Bone marrow (tissue), 2 donors: ENCODE data around the gene TMEM8B.

Experiments
- DNase-seq, 2 donors: peaks; one replicate each; lab custom pipeline; 2025; lab: John Stamatoyannopoulos, UW

TMEM8B gene

DNA sequence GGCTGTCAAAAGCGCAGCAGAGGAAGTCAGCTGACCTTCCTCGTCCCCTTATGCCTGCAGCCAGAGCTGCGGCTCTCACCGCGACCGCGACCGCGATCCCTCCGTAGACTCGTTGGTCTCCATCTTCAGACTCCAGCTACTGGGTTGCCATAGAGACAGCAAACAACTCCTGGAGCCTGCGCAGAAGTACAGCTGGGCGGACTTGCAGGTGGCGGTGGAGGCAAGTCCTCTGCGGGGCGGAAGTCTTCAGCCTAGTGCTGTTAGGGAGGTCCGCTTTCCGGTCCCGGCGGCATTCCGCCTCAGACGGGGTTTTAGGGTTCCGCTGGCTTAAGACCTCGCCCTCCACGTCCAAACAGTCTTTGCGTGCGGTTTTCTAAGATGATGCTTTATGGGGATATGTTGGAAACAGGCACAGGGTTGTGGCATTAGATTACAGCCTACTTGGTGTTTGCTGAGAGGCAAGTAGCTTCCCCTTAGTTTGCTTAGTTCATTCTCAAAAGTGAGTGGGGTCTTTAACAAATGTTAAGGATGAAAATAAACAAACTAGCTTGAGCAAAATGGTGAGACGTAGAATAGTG, 16.9 kb upstream of the TMEM8B start, which contains the start of gene SPAG8:
SPAG8 (minus strand) TSS at position 238 of the 578 bp plus-strand sequence; CDS start at position 123, 115 bp downstream.
- DNase-seq = peak; percentile 52 to 80

DNA sequence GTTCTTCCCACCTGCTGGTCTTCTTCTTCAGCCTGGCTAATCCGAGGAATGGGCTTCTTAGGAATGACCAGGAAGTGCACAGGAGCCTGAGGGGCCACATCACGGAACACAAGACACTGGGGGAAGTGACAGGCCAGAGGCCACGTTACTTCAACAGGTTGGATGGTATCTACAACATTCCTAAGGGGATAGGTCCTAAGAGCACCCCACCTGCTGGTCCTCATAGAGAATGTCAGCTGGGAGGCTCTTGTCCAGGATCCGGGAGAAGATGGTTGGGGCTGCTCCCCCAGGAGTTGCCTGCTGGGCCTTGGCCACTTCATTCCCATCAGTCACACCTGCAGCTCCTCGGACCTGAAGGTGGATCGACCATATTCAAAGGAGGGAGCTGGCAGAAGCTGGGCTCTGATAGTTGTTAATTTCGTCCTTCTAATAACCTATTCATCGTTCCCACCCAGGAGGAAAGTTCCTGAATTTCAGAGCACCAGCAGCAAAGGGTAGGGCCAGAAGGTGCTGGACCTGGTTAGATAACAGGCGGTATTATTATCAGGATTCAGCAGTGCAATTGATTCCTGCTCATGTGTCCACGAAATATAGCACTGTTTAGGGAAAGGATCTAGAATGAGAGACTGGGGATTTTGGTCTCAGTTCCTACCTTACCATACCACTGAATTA, 15.5 kb upstream of the TMEM8B start:
- DNase-seq = no peak

DNA sequence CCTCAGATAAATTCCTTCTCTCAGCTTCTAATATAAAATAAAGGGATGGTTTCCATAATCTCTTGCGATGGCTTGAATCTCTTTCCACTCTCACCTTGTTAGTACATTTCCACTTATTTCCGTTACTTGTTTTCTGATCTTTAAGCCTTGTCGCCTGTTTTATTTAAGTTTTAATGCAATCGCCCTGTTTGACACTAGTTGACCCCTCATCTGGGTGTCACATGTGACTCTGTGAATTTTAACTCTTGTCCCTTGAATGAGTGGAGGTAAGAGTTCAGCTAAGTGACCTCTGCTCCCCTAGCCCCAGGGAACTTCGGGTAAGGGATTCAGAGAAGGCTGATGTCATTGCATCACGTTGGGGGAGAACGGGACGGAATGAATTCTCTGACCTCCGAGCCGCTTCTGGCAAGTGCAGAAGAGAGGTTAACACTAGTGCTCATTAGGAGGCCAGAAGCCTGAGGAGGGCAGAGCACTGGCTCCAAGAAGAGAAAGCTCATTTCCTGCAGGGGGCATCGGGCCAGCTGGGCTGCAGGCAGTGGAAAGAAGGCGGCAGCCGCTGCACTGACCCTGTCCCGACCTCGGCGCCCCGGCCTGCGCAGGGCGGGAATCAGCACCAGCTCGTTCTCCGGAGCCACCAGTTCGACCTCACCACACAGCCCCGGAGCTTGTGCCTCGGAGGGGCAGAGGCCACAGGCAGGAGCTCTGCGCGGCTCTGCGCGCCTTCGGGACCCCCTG, 14.8 kb upstream of the TMEM8B start:
- no peak for DNase-seq

DNA sequence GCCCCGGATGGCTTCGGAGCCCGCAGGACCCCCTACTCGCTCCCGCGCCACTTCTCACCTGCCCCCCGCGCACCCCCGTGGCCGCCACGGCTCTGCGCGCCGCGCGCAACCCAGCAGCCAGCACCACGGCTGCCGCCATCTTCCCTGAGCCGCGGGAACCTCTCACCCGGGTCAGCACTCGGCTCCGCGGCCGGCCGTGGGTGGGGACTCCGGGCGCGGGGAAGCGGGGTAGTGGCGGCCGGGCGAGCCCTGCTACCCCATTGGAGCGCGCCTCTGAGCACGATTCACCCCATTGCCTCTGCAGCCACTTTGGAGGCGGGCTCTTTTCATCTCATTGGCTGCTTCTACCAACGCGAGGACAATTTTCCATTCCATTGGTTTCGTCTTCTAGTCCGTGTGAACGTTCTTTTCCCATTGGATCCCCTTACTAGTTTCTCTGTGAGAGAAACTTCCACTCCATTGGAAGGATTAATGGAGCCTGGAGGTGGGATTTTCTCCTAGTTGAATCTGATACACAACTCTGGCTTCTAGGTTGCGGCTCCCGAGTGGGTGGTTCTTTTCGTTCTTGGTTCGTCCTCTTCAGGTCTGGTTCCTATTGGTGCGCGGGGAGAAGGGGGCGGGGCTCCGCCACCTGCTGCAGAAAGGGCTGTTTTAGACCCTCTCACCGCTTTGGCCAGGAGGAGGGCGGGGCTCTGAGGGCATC, 14.0 kb upstream of the TMEM8B start, which contains the start of gene HINT2:
HINT2 (minus strand) TSS at position 202 of the 703 bp plus-strand sequence; CDS start at position 139, 63 bp downstream.
- peak; percentile 68 to 92 for DNase-seq

DNA sequence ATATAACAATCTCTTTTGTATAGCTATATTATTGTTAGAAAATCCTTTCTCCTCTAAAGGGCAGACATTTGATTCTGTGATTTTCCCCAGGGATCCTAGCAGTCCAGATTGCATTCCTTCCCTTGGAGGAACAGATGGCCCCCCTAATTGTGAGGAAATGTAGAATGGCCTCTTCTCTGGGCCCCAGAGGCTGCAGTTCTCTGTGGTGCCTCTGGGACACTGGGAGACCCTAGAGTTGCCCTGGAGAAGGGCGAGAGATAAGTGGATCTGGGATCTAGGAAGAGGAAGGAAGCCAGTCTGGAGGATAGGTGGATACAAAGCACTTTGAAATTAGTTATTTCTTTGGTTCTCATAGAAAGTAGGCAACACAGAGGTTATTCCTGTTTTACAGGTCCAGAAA, 12.3 kb upstream of the TMEM8B start:
- no peak for DNase-seq

DNA sequence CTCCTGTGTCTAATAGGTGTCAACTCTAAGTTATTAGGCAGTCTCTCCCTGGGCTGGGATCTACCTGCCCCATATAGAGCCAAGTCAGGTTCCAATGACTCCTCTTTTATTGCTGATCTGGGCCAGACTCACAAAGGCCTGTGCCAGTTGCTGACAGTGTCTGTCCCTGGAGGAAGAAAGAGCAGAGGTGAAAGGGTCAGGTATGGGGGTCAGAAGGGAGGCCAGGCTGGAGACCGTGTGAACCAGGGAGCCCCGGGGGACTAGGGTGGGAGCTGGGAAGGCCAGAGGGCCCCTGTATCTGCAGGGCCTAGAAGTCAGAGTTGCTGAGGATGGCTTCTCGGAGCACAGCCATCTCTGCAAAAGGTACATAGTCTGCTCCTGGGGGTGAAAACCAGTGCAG, 10.7 kb upstream of the TMEM8B start:
- no peak for DNase-seq

DNA sequence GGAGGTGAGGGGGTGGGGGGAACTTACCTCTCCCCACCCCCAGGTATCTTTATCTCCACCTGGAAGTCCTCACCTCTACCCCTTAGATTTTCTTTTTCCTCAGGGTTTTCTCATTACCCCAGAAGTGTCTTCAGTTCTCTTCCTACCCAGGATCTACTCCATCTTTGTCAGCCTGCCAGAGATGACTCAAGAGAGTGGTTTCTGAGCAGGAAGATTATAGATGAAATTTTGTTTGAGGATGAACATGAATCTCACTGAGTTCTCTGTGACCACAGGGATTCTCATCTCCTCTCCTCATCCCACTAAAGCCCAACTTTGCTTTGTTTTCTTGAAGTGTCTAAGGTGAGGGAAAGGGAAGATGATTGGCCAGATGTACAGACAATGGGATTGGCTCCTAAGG, 9.0 kb upstream of the TMEM8B start:
- DNase-seq = no peak

DNA sequence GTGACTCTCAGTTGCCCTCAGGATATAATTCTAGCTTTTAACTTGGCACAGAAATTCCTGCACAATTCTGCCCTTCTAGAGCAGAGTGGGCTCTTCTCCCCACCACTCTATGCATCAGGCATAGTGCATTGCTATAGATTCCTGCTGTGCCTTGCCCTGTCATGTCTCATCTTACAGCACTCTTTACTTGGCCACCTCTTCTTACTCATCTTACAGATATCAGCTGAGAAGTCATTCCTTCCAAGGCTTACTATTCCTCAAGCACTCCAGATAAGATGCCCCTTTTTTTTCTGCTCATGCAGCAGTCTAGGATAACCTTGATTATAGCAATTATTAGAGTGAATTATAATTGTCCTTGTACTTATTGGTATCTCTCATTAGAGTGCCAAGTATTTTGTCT, 6.1 kb upstream of the TMEM8B start:
- no peak for DNase-seq

DNA sequence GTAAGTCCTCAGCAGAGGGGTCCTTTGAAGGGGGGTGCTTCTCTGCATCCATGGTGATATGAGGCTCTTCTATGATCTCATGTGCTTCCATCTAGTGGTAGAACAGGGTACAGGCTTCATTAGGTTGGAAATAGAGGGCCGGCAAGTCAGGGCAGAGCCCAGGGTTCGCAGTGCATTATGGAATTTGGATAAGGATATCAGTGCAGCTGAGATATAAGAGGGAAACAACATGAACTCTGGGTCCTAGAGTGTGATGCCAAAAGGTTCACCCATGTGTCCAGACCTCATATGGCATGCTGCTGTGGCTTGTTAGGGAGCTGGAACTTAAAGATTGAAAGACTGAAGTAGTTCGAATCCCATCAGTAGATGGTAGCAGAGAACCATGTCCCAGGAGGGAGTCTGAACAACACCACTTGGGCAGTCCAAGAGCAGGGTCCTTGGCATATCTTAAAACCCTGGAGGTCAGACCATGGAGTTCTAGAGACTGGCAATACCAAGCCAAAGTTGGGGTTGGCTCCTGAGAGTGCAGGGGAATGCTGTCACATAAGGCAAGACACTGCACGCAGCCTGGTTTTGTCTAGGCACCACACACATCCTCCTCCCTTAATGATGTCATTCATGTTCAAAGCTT, 2.8 kb upstream of the TMEM8B start:
- peak; percentile 28 to 50 for DNase-seq

DNA sequence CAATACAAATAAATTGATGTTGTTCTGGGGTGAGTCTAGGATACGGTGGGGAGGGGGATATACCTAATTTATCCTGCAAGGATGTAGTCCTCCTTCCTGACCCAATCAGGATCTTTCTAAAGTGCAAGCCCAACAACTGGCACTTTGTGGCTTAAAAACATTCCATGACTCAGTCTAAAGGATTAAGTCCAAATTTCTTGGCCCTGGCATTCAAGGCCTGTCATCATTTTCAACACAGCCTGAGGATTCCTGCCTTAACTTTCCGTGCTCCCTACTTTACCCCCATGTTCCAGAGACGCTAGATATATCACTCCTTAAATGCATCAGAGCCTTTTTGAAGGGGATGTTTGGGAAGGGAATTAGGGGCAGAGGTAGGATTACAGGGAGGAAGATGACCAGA, 1.5 kb upstream of the TMEM8B start:
- no peak for DNase-seq

DNA sequence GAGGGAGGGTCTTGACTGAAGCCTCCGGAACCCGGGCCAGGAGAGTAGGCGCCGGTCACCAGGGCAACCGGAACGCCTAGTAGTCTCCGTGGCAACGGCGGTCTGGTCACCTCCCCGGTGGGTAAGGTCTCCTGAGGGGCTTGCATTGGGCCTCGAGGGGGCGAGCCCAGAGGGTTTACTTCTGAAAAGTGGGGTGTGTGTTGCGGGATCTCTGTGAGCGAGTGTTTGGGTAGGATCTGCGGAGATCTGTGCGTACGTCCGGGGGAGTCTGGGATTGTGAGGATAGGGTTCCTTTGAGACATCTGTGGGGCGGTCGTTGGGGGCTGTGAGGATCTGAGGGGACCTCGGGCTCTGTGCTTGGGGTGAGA, 328 bp upstream of the TMEM8B start, which contains the start of gene FAM221B:
FAM221B (minus strand) TSS at position 17 of the 368 bp plus-strand sequence. CDS start 2,571 bp downstream, outside the sequence.
- no peak for DNase-seq

DNA sequence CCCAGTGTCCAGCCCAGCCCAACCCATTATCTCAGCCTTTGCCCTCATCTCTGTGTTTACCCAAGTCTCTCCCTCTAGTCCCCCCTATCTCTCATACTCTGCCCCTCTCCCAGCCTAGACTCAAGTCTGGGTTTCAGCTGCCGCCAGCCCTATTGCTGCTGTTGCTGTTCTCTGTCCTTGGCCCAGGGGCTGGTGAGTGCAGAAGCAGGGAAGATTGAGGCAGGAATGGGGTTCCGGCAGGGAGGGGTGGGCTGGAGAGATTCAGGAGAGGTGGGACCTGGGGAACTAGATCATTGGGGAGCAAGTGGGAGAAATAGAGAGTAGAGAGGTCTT, 702 bp downstream of the TMEM8B start:
- no peak for DNase-seq

DNA sequence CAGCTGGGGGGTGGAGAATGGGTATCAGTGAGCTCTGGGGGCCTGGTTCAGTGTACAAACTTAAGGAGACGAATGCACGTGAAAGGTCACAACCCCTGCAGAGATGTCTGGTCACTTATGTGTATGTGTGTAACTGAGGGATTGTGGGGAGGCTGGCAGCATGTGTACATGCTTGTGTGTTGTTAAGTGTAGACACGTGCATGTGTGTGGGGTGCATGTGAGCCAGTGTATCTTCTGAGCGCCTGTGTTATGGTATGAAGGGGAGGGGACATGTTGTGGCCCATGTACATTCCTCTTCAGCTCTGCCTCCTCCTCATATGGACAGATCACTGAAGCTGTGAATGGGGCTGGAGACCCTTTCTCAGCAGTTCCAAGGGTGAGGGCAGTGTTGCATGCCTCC, 2.0 kb downstream of the TMEM8B start:
- no peak for DNase-seq

DNA sequence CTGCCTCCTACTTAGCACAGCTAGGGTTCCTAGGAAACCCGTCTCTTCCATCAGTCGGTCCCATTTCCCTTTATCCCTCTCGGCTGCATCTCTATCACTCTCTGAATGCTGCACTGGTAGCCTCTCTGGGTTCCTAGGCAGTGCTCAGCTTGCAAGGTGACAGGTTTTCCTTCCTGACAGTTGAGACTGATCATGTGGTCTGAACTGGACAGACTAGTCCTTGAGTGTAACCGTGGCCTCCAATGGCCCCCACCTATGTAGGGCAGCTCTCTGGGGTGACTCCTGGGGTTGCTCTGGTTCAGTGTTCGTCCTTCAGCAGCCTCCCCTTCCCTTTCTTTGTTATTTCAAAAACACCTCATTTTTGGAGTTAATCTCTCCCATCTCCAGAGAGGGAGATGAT, 3.8 kb downstream of the TMEM8B start:
- DNase-seq = no peak

DNA sequence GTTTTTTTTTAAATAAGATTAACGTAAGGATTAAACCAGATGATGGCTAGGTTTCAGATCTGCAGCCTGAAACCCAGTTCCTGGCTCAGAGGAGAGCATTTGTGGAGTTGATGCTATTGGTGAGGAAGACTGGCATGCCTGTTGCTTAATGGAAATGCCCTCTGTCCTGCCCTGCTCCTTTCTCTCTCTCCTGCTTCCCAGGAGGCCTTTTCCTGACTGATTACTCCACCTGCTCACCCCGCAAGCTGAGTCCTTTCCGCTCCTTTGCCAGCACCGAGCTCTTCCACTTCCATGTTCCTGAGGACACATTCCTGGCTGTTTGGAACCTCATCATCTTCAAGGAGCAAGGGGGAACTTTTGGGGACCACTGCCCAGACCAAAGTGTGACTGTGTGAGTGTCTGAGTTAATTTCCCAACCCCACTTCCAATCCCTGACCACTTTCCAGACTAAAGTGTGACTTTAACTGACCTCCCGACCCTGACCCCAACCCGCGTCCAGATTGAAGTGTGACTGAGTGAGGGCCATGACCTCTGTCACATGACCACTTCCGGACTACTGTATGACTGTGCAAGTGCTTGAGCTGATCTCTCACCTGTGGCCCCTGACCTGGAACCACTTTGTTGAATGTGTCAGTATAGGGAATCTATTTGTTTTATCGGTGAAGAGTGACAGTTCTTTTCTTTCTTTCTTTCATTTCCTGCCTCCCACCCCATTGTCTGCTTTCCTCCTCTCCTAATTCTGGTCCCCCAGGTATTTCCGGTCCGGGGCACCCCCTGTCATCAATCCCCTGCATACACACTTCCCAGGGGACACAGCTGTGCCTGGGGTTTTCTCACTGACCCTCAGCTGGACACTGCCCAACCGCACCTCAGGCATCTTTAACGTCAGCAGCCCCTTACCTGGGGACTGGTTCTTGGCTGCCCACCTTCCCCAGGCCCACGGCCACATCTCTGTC, 5.5 kb downstream of the TMEM8B start:
- no peak for DNase-seq

DNA sequence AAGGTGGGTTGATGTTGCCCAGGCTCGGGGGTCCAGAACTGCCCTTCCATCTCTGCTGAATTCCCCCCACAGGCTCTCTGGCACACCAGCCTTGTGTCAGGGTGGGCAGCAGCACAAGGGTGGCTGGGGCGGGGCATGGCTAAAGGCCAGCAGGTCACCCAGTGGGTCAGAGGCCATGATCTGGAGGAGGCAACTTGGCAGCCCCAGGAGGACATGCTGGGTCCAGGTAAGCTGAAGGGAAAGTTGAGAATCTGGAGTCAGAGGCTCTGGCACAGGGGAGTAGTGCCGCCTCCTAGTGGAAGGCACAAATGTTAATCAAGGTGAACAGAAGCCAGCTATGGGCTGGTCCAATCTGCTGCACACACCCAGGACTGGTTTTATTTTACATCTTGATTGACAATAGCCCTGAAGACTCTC, 6.2 kb downstream of the TMEM8B start:
- DNase-seq = no peak

DNA sequence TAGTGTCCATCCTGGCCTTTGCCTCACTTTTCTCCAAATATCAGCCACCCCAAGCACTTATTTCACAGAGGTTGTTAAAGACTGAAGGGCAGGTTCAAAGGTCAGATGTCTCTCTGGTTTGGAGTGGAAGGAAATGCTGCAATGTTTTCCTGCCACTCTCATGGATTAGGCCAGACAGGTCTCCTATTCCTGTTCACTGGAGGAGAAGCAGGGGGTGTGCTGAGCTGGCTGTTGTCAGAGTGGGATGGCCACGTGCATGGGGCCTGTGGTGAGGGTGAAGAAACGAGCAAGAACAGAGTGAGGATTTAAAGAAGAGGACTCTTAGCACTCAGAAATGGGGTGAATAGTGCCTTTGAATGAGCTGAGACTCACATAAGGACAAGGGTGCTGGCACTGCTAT, 6.7 kb downstream of the TMEM8B start:
- DNase-seq = no peak

DNA sequence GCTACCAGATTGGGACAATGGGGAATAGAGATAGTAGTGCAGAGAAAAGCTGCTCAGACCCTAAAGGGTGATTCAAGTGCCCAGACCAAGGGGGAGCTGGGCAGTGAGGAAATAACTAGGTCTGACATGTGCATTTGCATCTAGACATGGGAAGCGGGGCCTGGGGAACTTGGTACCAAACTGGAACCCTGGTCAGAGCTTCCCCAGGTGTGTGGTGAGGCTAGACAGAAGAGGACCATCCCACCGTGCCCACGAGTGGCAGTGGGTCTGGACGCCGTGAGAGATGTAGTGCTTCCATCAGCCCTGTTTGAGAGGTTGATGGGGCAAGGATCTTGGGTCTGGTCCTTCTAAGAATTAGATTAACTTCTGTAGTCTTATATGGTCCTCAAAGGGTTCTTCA, 7.6 kb downstream of the TMEM8B start:
- DNase-seq = no peak

DNA sequence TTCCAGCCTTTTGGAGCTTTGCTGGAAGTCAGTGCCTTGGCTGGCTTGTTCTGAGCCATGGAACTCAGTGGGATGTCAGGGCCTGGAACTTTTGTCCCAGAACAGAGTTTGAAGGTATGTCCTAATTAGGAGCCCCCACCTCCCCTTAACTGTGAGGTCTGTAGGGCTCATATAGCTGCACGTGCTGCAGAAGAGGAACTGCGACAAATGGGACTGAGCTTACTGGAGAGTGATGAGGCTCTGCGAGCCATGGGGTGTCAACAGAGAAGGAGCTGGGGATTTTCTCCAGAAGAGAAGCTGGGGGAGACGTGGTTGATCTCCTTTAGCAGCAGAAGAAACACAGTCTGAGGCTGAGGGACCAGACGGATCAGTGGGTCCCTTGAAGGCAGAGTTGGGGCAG, 10.9 kb downstream of the TMEM8B start:
- DNase-seq = no peak

DNA sequence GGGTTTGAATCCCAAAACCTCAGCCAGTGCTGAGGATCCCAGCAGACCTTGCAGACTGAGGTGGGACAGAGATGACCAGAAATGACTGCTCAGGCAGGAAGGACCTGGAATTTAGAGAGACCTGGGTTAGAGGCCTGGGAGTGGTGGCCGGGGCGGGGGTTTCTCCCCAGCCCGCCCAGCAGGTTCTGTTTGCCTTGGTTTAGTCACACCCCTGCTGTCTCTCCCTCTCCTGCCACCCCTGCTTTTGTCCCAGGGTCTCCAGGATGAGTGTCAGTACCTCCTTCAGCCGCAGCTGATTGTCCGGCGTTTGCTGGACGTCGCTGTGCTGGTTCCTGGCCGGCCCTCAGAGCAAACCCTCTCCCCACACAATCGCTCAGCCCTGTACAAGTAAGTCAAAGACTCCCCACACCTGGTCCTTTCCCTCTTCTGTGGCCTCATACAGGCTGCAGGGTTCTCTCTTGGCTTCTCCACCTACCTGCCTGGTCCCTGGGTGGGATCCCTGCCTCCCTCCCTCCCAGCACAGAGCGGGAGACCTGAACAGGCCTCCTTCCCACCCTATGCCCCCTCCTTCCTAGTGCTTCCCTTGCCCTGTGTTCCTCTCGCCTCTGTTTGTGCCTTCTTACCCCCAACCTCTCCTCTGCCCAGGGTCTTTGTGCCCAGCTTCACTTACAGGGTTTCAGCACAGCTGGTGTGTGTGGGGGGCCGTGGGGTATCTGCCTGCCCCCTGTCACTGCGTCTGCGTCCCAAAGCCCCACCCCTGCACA, 12.0 kb downstream of the TMEM8B start:
- DNase-seq = no peak

DNA sequence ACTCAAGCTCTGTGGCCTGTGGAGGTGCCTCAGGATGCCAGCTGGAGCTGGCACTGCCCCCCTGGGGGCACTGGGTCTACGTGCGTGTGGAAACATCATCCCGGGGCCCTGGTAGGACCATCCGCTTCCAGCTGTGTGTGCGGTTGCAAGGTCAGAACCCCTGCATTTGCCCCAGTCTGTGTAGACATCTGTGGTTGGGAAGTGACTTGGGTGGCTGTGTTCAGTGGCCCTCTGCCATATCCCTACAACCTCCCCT, 12.5 kb downstream of the TMEM8B start:
- DNase-seq = no peak
